Fibroblast of pulmonary artery (primary cell): ENCODE results near the gene CFAP251.

ENCODE experiments used
- DNase-seq: peaks from one replicate; pipeline ENCODE4 v3.0.0-alpha.2; 2010; ENCODE audit warnings: low read depth
- H3K4me3 ChIP-seq: replicated peaks from 2 replicates; pipeline ENCODE4 v1.5.1; 2011; ENCODE audit warnings: low read depth, mild to moderate bottlenecking, control low read depth, low read length, moderate library complexity
- CTCF ChIP-seq: IDR thresholded peaks from 2 replicates; pipeline ENCODE4 v1.5.1; 2011; ENCODE audit warnings: mild to moderate bottlenecking, control low read depth, low read length, inconsistent platforms; ENCODE audit errors: missing control alignments

The CFAP251 gene

GRCh38 chr12:121976950-121977349, 58.6 kb downstream of the CFAP251 start:
- no peak overlapping the region for H3K4me3 ChIP-seq
- DNase-seq, result no peak

GRCh38 chr12:121980191-121980891, 61.9 kb downstream of the CFAP251 start:
- no peak for TF ChIP-seq CTCF
- no peak overlapping the region for H3K4me3 ChIP-seq
- DNase-seq, result peak; percentile 26

More at GRCh38 chr12:121976950-121977349, 58.6 kb downstream of the CFAP251 start:
- TF ChIP-seq CTCF, result no peak

- H3K4me3 ChIP-seq, result no peak overlapping the region
- no peak for TF ChIP-seq CTCF
- DNase-seq, result no peak
These were observed 62.5 kb downstream of the CFAP251 start for GRCh38 chr12:121980892-121981272.

GRCh38 chr12:121981456-121981855, 63.1 kb downstream of the CFAP251 start:
- no peak for TF ChIP-seq CTCF
- DNase-seq, result no peak
- no peak overlapping the region for H3K4me3 ChIP-seq

- no peak for TF ChIP-seq CTCF
- no peak overlapping the region for H3K4me3 ChIP-seq
- DNase-seq, result no peak
These were observed 64.6 kb downstream of the CFAP251 start for GRCh38 chr12:121982950-121983349.

- no peak for TF ChIP-seq CTCF
- no peak overlapping the region for H3K4me3 ChIP-seq
- peak; percentile 38 for DNase-seq
These were observed 65.3 kb downstream of the CFAP251 start for GRCh38 chr12:121983536-121984210.
